Mesendoderm (in vitro differentiated cells): ENCODE measurements around the gene IFI16.

Experiments used
- DNase-seq: peaks from one replicate; pipeline ENCODE4 v3.0.0; 2013
- H2AK5ac ChIP-seq: 2 replicates; pipeline ENCODE4 v1.6.1; 2013; ENCODE audit warnings: low read length, inconsistent platforms
- H2BK120ac ChIP-seq: 2 replicates; pipeline ENCODE4 v1.6.1; 2013; ENCODE audit warnings: low read depth, mild to moderate bottlenecking, low read length, moderate library complexity, mixed read lengths
- H2BK15ac ChIP-seq: replicated peaks from 2 replicates; pipeline ENCODE4 v1.6.1; 2013; ENCODE audit warnings: low read depth, mild to moderate bottlenecking, moderate library complexity
- H2BK5ac ChIP-seq: 2 replicates; pipeline ENCODE4 v1.6.1; 2013; ENCODE audit warnings: low read length, inconsistent platforms
- H3K18ac ChIP-seq: 2 replicates; pipeline ENCODE4 v1.6.1; 2013; ENCODE audit warnings: mild to moderate bottlenecking, low read length, mixed read lengths
- H3K23ac ChIP-seq: one replicate; pipeline ENCODE4 v1.6.1; 2013; ENCODE audit warnings: low read length
- H3K27ac ChIP-seq: 2 replicates; pipeline ENCODE4 v1.5.1; 2013; ENCODE audit warnings: low read depth, mild to moderate bottlenecking, inconsistent platforms, low read length, moderate library complexity
- H3K27me3 ChIP-seq: 2 replicates; pipeline ENCODE4 v1.6.1; 2013; ENCODE audit warnings: low read length, control low read depth, mild to moderate bottlenecking, inconsistent platforms; ENCODE audit not compliant: insufficient read depth, poor library complexity
- H3K36me3 ChIP-seq: 2 replicates; pipeline ENCODE4 v1.6.1; 2013; ENCODE audit warnings: low read length, inconsistent platforms; ENCODE audit not compliant: control insufficient read depth, insufficient read depth
- H3K4ac ChIP-seq: one replicate; pipeline ENCODE4 v1.6.1; 2013; ENCODE audit warnings: low read depth, mild to moderate bottlenecking, low read length, moderate library complexity
- H3K4me1 ChIP-seq: 2 replicates; pipeline ENCODE4 v1.6.1; 2013; ENCODE audit warnings: low read depth, low read length, inconsistent platforms; ENCODE audit not compliant: control insufficient read depth
- H3K4me2 ChIP-seq: 2 replicates; pipeline ENCODE4 v1.6.1; 2013; ENCODE audit warnings: low read length
- H3K4me3 ChIP-seq: 2 replicates; pipeline ENCODE4 v1.5.1; 2013; ENCODE audit warnings: mild to moderate bottlenecking, low read length
- H3K56ac ChIP-seq: one replicate; pipeline ENCODE4 v1.6.1; 2013; ENCODE audit warnings: low read length
- H3K79me1 ChIP-seq: 2 replicates; pipeline ENCODE4 v1.6.1; 2013; ENCODE audit warnings: low read length, inconsistent platforms
- H3K79me2 ChIP-seq: 2 replicates; pipeline ENCODE4 v1.6.1; 2013; ENCODE audit warnings: mild to moderate bottlenecking, low read length; ENCODE audit not compliant: control insufficient read depth, insufficient read depth
- H3K9ac ChIP-seq: 2 replicates; pipeline ENCODE4 v1.6.1; 2013; ENCODE audit warnings: low read length, inconsistent platforms
- H4K5ac ChIP-seq: one replicate; pipeline ENCODE4 v1.6.1; 2013; ENCODE audit warnings: low read length
- H4K8ac ChIP-seq: one replicate; pipeline ENCODE4 v1.6.1; 2013; ENCODE audit warnings: low read depth, mild to moderate bottlenecking, control low read depth, low read length, moderate library complexity
- WGBS: extraction: QIAGEN DNeasy Blood & Tissue Kit; methylation state at CpG from one replicate; pipeline ENCODE4 v1.1.7; 2013; ENCODE audit warnings: low lambda C conversion rate, missing lambda C conversion rate; ENCODE audit not compliant: insufficient coverage; ENCODE audit errors: extremely low coverage; 5-methylcytosine and 5-hydroxymethylcytosine counted together

Gene IFI16

DNA sequence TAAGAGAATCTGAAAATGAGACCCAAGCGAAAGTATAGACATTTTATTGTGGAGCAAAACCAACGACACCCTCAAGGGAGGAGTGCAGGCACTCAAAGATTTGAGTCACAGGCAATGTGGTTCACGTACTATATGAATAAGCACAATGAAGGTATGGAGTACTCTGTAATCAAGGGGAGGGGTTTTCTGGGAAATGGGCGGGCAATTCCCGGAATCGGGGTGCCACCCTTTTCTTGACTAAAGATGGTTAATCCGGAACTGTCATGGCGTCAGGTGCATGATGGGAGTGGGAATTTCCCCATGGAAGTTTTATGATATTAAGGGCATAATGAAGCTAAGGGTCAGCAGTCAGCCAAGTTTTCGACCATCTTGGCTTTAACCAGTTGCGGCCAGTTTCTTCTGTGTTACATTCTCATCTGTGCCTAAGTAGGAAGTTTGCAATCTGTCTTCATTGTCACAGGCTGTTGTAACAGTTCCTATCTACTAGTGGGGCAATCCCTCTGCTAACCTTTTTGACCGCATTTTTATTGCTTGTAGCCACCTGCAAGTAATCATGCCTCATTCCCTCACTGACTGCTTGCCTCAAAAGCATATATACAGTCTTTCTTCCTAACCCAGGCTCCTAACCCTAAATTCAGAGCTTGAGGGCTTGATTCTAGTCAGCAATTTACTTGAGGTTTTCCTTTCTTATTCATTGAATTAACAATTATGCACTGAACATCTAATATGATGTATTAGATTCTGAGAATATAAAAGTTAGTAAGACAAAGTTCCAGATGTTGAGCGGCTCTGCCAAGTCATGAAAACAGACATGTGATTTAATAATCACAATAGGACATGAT lies 67.6 kb downstream of the IFI16 start:
- no peak overlapping the region for H3K18ac ChIP-seq
- H2AK5ac ChIP-seq, result no peak overlapping the region
- H2BK15ac ChIP-seq, result no peak overlapping the region
- no peaks in the 10 kb centered on the region for H3K27me3 ChIP-seq
- no peak for DNase-seq
- no peak overlapping the region for H3K23ac ChIP-seq
- H3K4ac ChIP-seq, result no peak overlapping the region
- H3K4me3 ChIP-seq, result no peak overlapping the region
- H3K79me1 ChIP-seq, result no peaks in the 10 kb centered on the region
- no peaks in the 10 kb centered on the region for H3K4me1 ChIP-seq
- H3K56ac ChIP-seq, result no peak overlapping the region
- no peaks in the 10 kb centered on the region for H3K36me3 ChIP-seq
- H3K79me2 ChIP-seq, result no peaks in the 10 kb centered on the region
- H3K27ac ChIP-seq, result no peak overlapping the region
- H4K5ac ChIP-seq, result no peak overlapping the region
- no peak overlapping the region for H4K8ac ChIP-seq
- no peak overlapping the region for H2BK5ac ChIP-seq
- H3K4me2 ChIP-seq, result no peak overlapping the region
- WGBS, result no CpG with 5 or more reads among the region's 12 CpGs
- no peak overlapping the region for H2BK120ac ChIP-seq
- H3K9ac ChIP-seq, result no peak overlapping the region

GRCh38 chr1:159079525-159079924 lies 69.8 kb downstream of the IFI16 start:
- no peak overlapping the region for H3K23ac ChIP-seq
- no CpG with 5 or more reads among the region's 1 CpG for whole genome bisulfite sequencing
- no peak overlapping the region for H2BK120ac ChIP-seq
- no peaks in the 10 kb centered on the region for H3K4me1 ChIP-seq
- H2BK15ac ChIP-seq, result no peak overlapping the region
- no peak overlapping the region for H2AK5ac ChIP-seq
- no peak overlapping the region for H3K56ac ChIP-seq
- no peak overlapping the region for H3K4ac ChIP-seq
- DNase-seq, result no peak
- H3K27ac ChIP-seq, result no peak overlapping the region
- H3K79me2 ChIP-seq, result no peaks in the 10 kb centered on the region
- H4K5ac ChIP-seq, result no peak overlapping the region
- no peak overlapping the region for H4K8ac ChIP-seq
- no peaks in the 10 kb centered on the region for H3K36me3 ChIP-seq
- no peak overlapping the region for H2BK5ac ChIP-seq
- H3K18ac ChIP-seq, result no peak overlapping the region
- no peak overlapping the region for H3K9ac ChIP-seq
- H3K79me1 ChIP-seq, result no peaks in the 10 kb centered on the region
- H3K27me3 ChIP-seq, result no peaks in the 10 kb centered on the region
- no peak overlapping the region for H3K4me2 ChIP-seq
- H3K4me3 ChIP-seq, result no peak overlapping the region

DNA sequence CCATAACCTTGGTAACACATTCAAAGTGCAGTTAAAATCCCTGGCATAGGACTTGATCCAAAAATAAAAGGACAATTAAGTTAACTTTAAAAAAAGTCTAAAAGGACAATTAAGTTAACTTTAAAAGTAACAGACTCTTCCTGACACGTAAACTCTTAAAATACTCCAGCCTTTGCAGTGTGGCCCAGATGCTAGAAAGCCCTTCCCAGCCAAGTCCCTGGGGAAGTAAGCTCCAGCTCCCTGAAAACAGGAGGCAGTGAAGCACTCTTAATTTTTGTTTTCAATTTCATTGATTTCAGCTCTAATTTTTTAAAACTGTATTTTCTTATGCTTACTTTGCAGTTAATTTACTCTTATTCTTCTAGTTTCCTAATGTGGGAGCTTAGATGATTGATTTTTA lies 71.9 kb downstream of the IFI16 start:
- Histone ChIP-seq H2BK15ac (no peak overlapping the region), H2BK5ac (no peak overlapping the region), H3K79me2 (no peaks in the 10 kb centered on the region), H3K4me1 (no peaks in the 10 kb centered on the region), H3K4me2 (no peak overlapping the region), H3K27me3 (no peaks in the 10 kb centered on the region), H2BK120ac (no peak overlapping the region), H3K27ac (no peak overlapping the region), H3K4ac (no peak overlapping the region), H3K18ac (no peak overlapping the region), H3K9ac (no peak overlapping the region), H3K23ac (no peak overlapping the region), H2AK5ac (no peak overlapping the region), H3K36me3 (no peaks in the 10 kb centered on the region), H4K5ac (no peak overlapping the region), H4K8ac (no peak overlapping the region), H3K56ac (no peak overlapping the region), H3K79me1 (no peaks in the 10 kb centered on the region), H3K4me3 (no peak overlapping the region)
- no peak for DNase-seq
- WGBS, result no CpG with 5 or more reads among the region's 1 CpG

- Histone ChIP-seq H2AK5ac (no peak overlapping the region), H3K79me2 (no peaks in the 10 kb centered on the region), H3K9ac (no peak overlapping the region), H3K4me2 (no peak overlapping the region), H3K4ac (no peak overlapping the region), H3K56ac (no peak overlapping the region), H2BK120ac (no peak overlapping the region), H3K18ac (no peak overlapping the region), H2BK15ac (no peak overlapping the region), H3K79me1 (no peaks in the 10 kb centered on the region), H3K27me3 (no peaks in the 10 kb centered on the region), H4K8ac (no peak overlapping the region), H3K27ac (no peak overlapping the region), H3K23ac (no peak overlapping the region), H3K36me3 (no peaks in the 10 kb centered on the region), H3K4me1 (no peaks in the 10 kb centered on the region), H3K4me3 (no peak overlapping the region), H4K5ac (no peak overlapping the region), H2BK5ac (no peak overlapping the region)
- no CpG with 5 or more reads among the region's 1 CpG for WGBS
- DNase-seq, result no peak
These were observed 73.3 kb downstream of the IFI16 start for GRCh38 chr1:159083013-159083412.

DNA sequence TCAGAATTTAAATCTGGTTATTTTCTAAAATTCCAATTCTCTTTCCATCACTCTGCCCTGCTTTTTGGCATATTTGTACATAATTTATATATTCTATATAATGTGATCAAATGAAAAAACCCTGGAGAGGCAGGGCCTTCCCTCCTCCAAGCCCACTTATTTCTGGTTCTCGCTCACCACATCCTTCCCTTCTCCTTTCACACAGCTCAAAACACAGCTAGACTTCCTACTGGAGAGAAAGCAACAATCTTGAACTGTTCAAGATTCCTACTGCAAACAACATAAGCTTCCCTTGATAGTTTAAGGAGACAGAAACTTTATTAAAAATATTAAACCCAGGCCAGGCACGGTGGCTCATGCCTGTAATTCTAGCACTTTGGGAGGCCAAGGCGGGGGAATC lies 74.4 kb downstream of the IFI16 start:
- Histone ChIP-seq H3K27me3 (no peaks in the 10 kb centered on the region), H2BK120ac (no peak overlapping the region), H3K18ac (no peak overlapping the region), H4K5ac (no peak overlapping the region), H2BK15ac (no peak overlapping the region), H4K8ac (no peak overlapping the region), H2BK5ac (no peak overlapping the region), H3K36me3 (no peaks in the 10 kb centered on the region), H3K4me2 (no peak overlapping the region), H2AK5ac (no peak overlapping the region), H3K4me1 (no peaks in the 10 kb centered on the region), H3K9ac (no peak overlapping the region), H3K4me3 (no peak overlapping the region), H3K79me1 (no peaks in the 10 kb centered on the region), H3K56ac (no peak overlapping the region), H3K27ac (no peak overlapping the region), H3K79me2 (no peaks in the 10 kb centered on the region), H3K23ac (no peak overlapping the region), H3K4ac (no peak overlapping the region)
- WGBS, result no CpG with 5 or more reads among the region's 3 CpGs
- no peak for DNase-seq

GRCh38 chr1:159084867-159085266 lies 75.2 kb downstream of the IFI16 start:
- no CpG with 5 or more reads among the region's 3 CpGs for WGBS

More at GRCh38 chr1:159084867-159085266, 75.2 kb downstream of the IFI16 start:
- Histone ChIP-seq H4K8ac (no peak overlapping the region), H3K4ac (no peak overlapping the region), H3K79me2 (no peaks in the 10 kb centered on the region), H3K36me3 (no peaks in the 10 kb centered on the region), H3K9ac (no peak overlapping the region), H3K4me1 (no peaks in the 10 kb centered on the region), H3K27ac (no peak overlapping the region), H2BK15ac (no peak overlapping the region), H2AK5ac (no peak overlapping the region), H2BK120ac (no peak overlapping the region), H3K79me1 (no peaks in the 10 kb centered on the region), H2BK5ac (no peak overlapping the region), H4K5ac (no peak overlapping the region), H3K4me3 (no peak overlapping the region), H3K4me2 (no peak overlapping the region), H3K27me3 (no peaks in the 10 kb centered on the region), H3K56ac (no peak overlapping the region), H3K18ac (no peak overlapping the region), H3K23ac (no peak overlapping the region)
- no peak for DNase-seq
